Testis (tissue), 2 donors: ENCODE measurements around the gene PPP2R5B.

Source experiments
- CTCF ChIP-seq, 3 experiments: fragments of 450-650 bp in 2 of 3; fragments of 200-600 bp in 1 of 3; sonication (generic) in 1 of 3; IDR thresholded peaks; one replicate each; pipeline ENCODE4 v1.5.1; 2016 to 2019; ENCODE audit warnings: antibody characterized with exemption in 3 of 3, mild to moderate bottlenecking in 2 of 3, moderate library complexity in 1 of 3
- POLR2A ChIP-seq: fragments of 450-650 bp; IDR thresholded peaks from one replicate; pipeline ENCODE4 v1.6.1; 2017; ENCODE audit warnings: antibody characterized with exemption, mild to moderate bottlenecking, moderate library complexity

GRCh38 chr11:64924910-64925284 is 408 bp downstream of the PPP2R5B start:
- TF ChIP-seq POLR2A (no peak), CTCF (IDR thresholded peaks at IDR 0.05) (no peak)
